Measurements from ENCODE around the gene RNFT2.
"Not testable (repeated sequence)": the region's sequence is repeated elsewhere in the genome, so short reads cannot be mapped to it uniquely, and the experiment has no call there.

The RNFT2 gene

DNA sequence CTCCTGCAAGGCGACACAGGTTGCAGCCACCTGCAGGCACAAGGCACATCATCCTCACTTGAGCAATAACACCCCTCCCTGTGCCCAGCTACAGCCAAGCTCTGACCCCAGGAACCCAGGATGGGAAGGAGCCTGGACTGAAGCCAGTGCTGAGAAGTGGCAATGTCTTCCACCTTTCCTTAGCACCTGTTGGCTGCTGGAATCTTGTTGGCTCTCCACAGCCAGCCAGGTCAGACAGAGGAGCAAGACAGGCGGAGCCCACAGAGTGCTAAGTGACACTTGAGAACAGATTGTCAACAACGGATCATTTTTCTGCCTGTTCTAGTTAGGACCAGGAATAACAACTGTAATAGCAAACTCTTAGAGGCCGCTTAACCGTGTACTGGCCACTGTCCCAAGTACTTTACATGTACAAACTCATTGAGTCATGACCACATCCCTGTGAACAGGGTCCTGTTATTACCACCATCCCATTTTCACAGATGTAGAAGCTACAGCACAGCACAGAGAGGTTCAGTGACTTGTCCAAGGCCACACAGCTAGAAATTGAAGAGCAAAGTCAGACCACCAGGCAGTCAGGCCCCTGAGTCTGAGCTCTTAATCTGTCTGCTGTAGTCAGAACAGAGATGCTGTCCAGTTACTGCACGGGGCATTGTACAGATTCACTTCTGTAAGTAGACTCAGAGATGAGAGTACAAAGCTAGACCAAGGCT, 45.6 kb downstream of the RNFT2 start:
- no peak for DNase-seq (ENCODE audit: low read depth)
- TF ChIP-seq, protein P1, sequence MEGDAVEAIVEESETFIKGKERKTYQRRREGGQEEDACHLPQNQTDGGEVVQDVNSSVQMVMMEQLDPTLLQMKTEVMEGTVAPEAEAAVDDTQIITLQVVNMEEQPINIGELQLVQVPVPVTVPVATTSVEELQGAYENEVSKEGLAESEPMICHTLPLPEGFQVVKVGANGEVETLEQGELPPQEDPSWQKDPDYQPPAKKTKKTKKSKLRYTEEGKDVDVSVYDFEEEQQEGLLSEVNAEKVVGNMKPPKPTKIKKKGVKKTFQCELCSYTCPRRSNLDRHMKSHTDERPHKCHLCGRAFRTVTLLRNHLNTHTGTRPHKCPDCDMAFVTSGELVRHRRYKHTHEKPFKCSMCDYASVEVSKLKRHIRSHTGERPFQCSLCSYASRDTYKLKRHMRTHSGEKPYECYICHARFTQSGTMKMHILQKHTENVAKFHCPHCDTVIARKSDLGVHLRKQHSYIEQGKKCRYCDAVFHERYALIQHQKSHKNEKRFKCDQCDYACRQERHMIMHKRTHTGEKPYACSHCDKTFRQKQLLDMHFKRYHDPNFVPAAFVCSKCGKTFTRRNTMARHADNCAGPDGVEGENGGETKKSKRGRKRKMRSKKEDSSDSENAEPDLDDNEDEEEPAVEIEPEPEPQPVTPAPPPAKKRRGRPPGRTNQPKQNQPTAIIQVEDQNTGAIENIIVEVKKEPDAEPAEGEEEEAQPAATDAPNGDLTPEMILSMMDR (IDR thresholded peaks at IDR 0.05; ENCODE audit: low read depth, low read length, missing control alignments) = no peak

DNA sequence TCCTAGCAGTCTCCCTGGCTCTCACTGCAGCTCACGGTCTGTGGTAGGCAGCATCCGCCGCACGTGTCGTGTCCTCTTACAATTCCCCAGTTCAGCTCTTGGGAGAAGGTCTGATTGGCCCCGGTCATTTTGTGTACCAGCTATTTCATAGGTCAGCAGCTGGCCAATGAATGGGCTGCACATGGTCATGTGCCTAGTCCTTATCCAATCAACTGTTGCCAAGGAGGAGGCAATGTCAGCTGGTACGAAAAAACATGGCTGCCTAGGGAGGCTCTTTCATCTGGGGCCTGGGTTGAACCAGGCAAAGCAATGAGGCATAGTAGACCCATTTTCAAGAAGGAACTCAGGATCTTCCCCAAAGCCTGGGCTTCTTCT, 46.1 kb downstream of the RNFT2 start:
- H3K4me3 ChIP-seq (ENCODE audit: low read depth, low read length) = no peak overlapping the region
- in situ Hi-C loops (cut with HindIII; ENCODE audit: low sequenced_read_pairs) = no loop called here
- TF ChIP-seq, protein P1 (IDR thresholded peaks at IDR 0.05; ENCODE audit: low read depth, low read length, missing control alignments) = no peak
- DNase-seq (ENCODE audit: low read depth) = no peak

More for the DNA sequence above, 45.6 kb downstream of the RNFT2 start:
- no peak overlapping the region for H3K4me3 ChIP-seq (ENCODE audit: low read depth, low read length)
- in situ Hi-C loops (cut with HindIII; ENCODE audit: low sequenced_read_pairs) = no loop called here

DNA sequence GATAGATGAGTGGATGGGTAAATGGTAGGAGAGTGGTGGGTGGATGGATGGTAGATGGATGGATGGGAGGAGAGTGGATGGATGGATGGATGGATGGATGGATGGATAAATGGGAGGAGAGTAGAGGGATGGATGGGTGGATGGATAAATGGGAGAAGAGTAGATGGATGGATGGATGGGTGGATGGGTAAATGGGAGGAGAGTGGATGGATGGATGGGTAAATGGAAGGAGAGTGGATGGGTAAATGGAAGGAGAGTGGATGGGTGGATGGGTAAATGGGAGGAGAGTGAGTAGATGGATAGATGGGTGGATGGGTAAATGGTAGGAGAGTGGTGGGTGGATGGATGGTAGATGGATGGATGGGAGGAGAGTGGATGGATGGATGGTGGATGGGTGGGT, 51.4 kb downstream of the RNFT2 start:
- in situ Hi-C loops (cut with HindIII; ENCODE audit: low sequenced_read_pairs); DNase-seq (ENCODE audit: low read depth); H3K4me3 ChIP-seq (ENCODE audit: low read depth, low read length): not testable (repeated sequence)

DNA sequence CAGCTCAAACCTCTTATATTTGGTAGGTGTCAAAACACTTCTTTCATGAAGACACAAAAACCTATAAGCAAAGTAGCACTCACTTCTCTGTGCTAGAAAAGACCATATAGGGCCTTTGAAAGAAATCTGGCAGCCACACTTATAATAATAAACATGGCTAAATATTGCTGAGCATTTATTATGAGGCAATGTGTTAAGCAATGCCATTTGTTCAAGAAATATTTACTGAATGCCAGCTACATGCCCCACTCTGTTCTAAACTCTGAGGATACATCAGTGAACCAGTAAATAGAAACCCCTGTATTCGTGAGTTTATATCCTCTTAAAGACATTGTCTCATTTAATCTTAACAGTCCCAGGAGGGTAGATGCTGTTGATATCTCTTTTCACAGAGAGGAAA, 52.0 kb downstream of the RNFT2 start:
- H3K4me3 ChIP-seq (ENCODE audit: low read depth, low read length) = no peak overlapping the region
- in situ Hi-C loops (cut with HindIII; ENCODE audit: low sequenced_read_pairs) = no loop called here
- no peak for DNase-seq (ENCODE audit: low read depth)
- TF ChIP-seq, protein P1 (IDR thresholded peaks at IDR 0.05; ENCODE audit: low read depth, low read length, missing control alignments) = no peak

DNA sequence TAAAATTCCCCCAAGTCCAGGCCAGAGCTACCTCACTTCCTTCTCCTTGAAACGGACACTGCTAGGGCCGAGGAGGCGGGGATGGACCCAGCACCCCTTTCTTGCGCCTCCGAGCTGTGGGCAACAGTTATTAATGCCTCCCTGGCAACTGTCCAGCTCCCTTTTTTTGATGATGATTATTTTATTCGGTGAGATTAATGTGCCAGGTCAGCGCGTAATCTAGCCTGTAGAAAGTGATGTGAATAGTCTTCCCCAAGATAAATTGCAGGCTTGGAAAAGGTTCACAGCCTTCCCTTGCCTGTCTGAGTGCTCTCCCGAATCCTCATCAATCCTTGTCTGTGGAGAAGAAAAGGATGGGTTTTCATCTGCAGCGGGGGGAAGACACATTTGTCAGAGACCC, 54.3 kb downstream of the RNFT2 start:
- DNase-seq (ENCODE audit: low read depth) = no peak
- in situ Hi-C loops (cut with HindIII; ENCODE audit: low sequenced_read_pairs) = no loop called here
- TF ChIP-seq, protein P1 (IDR thresholded peaks at IDR 0.05; ENCODE audit: low read depth, low read length, missing control alignments) = no peak
- no peak overlapping the region for H3K4me3 ChIP-seq (ENCODE audit: low read depth, low read length)

DNA sequence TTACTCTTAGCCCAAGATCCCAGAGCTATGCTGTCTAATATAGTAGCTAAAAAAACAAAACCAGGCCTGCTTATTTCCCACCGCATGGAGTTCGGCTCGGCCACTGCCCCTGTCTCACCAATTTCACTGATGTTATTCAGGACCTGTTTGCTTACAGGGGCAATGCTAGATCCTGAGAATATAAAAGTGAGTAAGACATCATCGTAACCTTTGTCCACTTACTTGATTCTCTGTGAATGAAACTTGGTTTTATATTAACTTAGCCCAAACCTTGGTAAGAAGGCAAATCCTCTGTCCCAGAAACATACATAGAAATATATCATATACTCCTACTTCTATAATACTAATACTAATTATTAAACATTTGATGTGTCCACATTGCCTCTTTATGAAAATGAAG, 56.6 kb downstream of the RNFT2 start:
- TF ChIP-seq, protein P1 (IDR thresholded peaks at IDR 0.05; ENCODE audit: low read depth, low read length, missing control alignments) = no peak
- H3K4me3 ChIP-seq (ENCODE audit: low read depth, low read length) = no peak overlapping the region
- no peak for DNase-seq (ENCODE audit: low read depth)
- in situ Hi-C loops (cut with HindIII; ENCODE audit: low sequenced_read_pairs) = no loop called here

DNA sequence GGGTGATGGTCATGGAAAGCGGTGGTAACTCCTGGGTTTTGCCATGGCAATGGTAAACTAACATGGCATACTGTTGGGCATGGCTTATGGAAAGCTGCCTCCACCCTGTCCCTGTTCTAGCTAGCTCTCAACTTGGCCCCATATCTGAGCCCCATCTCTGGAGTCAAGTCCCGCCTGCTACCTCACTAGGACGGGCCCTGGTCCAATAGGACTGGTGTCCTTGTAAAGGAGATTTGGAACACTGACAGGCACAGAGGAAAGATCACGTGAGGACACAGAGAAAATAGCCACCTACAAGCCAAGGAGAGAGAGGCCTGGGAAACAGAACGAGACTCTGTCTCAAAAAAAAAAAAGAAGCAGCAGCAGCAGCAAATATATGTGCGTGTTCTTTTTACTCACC, 59.8 kb downstream of the RNFT2 start:
- DNase-seq (ENCODE audit: low read depth) = no peak
- H3K4me3 ChIP-seq (ENCODE audit: low read depth, low read length) = no peak overlapping the region
- TF ChIP-seq, protein P1 (IDR thresholded peaks at IDR 0.05; ENCODE audit: low read depth, low read length, missing control alignments) = no peak
- in situ Hi-C loops (cut with HindIII; ENCODE audit: low sequenced_read_pairs) = no loop called here

All from astrocyte of the cerebellum (primary cell).